DOHH2 (cell line): ENCODE results near the gene DCAF11.
A peak's percentile ranks its signal among the peaks of the same experiment; 100 is the strongest.

Source experiments
- H3F3A ChIP-seq: fragments of 200-600 bp; sonication (generic), shearing (Covaris generic); 2 replicates; pipeline ENCODE4 v1.6.0; 2016; ENCODE audit warnings: antibody characterized with exemption, mild to moderate bottlenecking; ENCODE audit not compliant: control insufficient read depth, insufficient read depth
- H3K27ac ChIP-seq: fragments of 200-600 bp; sonication (generic); 2 replicates; pipeline ENCODE4 v1.5.1; 2014; ENCODE audit warnings: low read depth, mild to moderate bottlenecking, low read length, moderate library complexity
- H3K27me3 ChIP-seq: fragments of 200-600 bp; sonication (generic); 2 replicates; pipeline ENCODE4 v1.6.1; 2014; ENCODE audit warnings: mild to moderate bottlenecking, low read length, mixed read lengths; ENCODE audit not compliant: control insufficient read depth
- H3K36me3 ChIP-seq: fragments of 200-600 bp; sonication (generic); 2 replicates; pipeline ENCODE4 v1.6.1; 2014; ENCODE audit warnings: mild to moderate bottlenecking, low read length, moderate library complexity, mixed read lengths; ENCODE audit not compliant: control insufficient read depth
- H3K4me1 ChIP-seq: fragments of 200-600 bp; sonication (generic); 2 replicates; pipeline ENCODE4 v1.6.1; 2014; ENCODE audit warnings: mild to moderate bottlenecking, low read length, mixed read lengths; ENCODE audit not compliant: control insufficient read depth
- H3K4me2 ChIP-seq: fragments of 200-600 bp; sonication (generic); 2 replicates; pipeline ENCODE4 v1.6.0; 2014; ENCODE audit warnings: mild to moderate bottlenecking, low read length, moderate library complexity
- H3K4me3 ChIP-seq: fragments of 200-600 bp; sonication (generic); 2 replicates; pipeline ENCODE4 v1.5.1; 2014; ENCODE audit warnings: mild to moderate bottlenecking, low read length, mixed read lengths
- H3K79me2 ChIP-seq: fragments of 200-600 bp; sonication (generic); 2 replicates; pipeline ENCODE4 v1.6.1; 2014; ENCODE audit warnings: mild to moderate bottlenecking, low read length, mixed read lengths; ENCODE audit not compliant: control insufficient read depth
- H3K9me2 ChIP-seq: fragments of 200-600 bp; sonication (generic); replicated peaks from 2 replicates; pipeline ENCODE4 v1.6.1; 2014; ENCODE audit warnings: mild to moderate bottlenecking, low read length, mixed read lengths; ENCODE audit not compliant: control insufficient read depth
- H3K9me3 ChIP-seq: fragments of 200-600 bp; sonication (generic); 2 replicates; pipeline ENCODE4 v1.6.1; 2014; ENCODE audit warnings: antibody characterized with exemption, low read length, mixed read lengths; ENCODE audit not compliant: control insufficient read depth, insufficient read depth
- H4K20me1 ChIP-seq: fragments of 200-600 bp; sonication (generic); 2 replicates; pipeline ENCODE4 v1.6.0; 2014; ENCODE audit warnings: low read depth, mild to moderate bottlenecking, antibody characterized with exemption, low read length, moderate library complexity; ENCODE audit not compliant: control insufficient read depth, insufficient read depth
- CTCF ChIP-seq: fragments of 200-600 bp; sonication (generic); IDR thresholded peaks from one replicate; pipeline ENCODE4 v1.5.1; 2014; ENCODE audit warnings: antibody characterized with exemption, mild to moderate bottlenecking, low read depth, low read length; ENCODE audit not compliant: poor library complexity, severe bottlenecking
- EZH2phosphoT487 ChIP-seq: fragments of 200-600 bp; sonication (generic); IDR thresholded peaks from 2 replicates; pipeline ENCODE4 v1.6.1; 2017; ENCODE audit warnings: borderline replicate concordance, mild to moderate bottlenecking, antibody characterized with exemption, low read length, moderate library complexity, mixed read lengths

DCAF11 gene

DNA sequence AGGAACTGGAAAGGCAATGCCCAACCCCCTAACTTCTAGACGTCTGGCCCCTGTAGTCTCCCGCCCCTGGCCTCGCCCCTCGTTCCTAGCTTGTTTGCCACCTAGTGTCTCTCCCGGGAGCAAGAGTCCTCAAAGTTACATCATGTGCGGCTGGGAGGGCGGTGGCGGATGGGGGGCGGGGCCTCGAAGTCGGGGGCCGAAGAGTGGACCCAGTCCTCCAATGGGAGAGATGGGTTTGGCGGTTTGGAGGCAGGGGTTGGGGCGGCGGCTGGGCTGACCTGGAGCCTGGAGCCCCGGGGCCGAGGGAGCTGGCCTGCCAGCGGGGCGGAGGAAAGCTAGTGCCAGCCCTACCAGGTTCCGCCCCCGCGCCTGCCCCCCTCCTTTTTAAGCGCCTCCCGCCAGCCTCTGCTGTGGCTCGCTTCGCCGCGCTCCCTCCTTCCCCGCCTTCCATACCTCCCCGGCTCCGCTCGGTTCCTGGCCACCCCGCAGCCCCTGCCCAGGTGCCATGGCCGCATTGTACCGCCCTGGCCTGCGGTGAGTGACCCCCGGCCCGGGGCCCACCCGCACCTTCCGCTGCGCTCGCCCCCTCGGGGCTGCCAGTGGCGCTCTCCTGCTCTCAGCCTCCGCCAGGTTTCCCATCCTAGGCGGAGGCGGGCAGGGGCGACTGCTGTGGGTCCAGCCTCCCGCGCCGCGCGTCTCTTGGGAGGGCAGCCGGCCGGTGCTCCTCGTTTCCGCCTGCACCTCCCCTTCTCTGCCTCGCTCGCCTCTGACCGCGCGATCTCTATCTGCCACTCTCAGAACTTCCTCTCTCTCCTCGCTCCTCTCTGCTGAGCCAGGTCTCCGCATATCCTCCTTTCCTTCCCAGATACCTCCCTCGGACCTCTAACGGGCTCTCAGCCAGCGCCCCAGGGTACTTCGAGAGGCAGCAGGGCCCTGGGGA lies 20.4 kb upstream of the DCAF11 start, which contains the start of gene PCK2:
PCK2 (plus strand) TSS at position 411 of the 940 bp plus-strand sequence; CDS start at position 506, 95 bp downstream.
- Histone ChIP-seq H3K4me1 (peaks cover 33% of the 10 kb centered on the region), H3K27ac (peak within 1 kb of the TSS; percentile 93), H3K4me3 (peak within 1 kb of the TSS; percentile 87), H3K4me2 (peak within 1 kb of the TSS; percentile 86), H3K9me2 (no peaks in the 10 kb centered on the region), H3K9me3 (no peaks in the 10 kb centered on the region), H3K79me2 (peaks cover 17% of the 10 kb centered on the region), H3K36me3 (peaks cover 32% of the 10 kb centered on the region), H4K20me1 (no peaks in the 10 kb centered on the region), H3F3A (peaks cover 14% of the 10 kb centered on the region), H3K27me3 (no peaks in the 10 kb centered on the region)
- TF ChIP-seq CTCF: no peak
- no peak for TF ChIP-seq EZH2phosphoT487

- Histone ChIP-seq H3F3A (peaks cover 14% of the 10 kb centered on the region), H3K4me1 (peaks cover 33% of the 10 kb centered on the region)
Measured at GRCh38 chr14:24094841-24095270, 19.7 kb upstream of the DCAF11 start.

GRCh38 chr14:24095271-24096068 lies 19.1 kb upstream of the DCAF11 start:
- TF ChIP-seq CTCF: no peak
- TF ChIP-seq EZH2phosphoT487: no peak
- H3K4me1 ChIP-seq: peaks cover 30% of the 10 kb centered on the region
- H3K9me2 ChIP-seq: no peaks in the 10 kb centered on the region
- H4K20me1 ChIP-seq: no peaks in the 10 kb centered on the region
- H3K79me2 ChIP-seq: peaks cover 17% of the 10 kb centered on the region
- peak overlapping the region; percentile 87 for H3K4me3 ChIP-seq
- peaks cover 40% of the 10 kb centered on the region for H3K36me3 ChIP-seq
- H3K27me3 ChIP-seq: no peaks in the 10 kb centered on the region
- H3K27ac ChIP-seq: peak overlapping the region; percentile 93
- peaks cover 14% of the 10 kb centered on the region for H3F3A ChIP-seq
- H3K4me2 ChIP-seq: peak overlapping the region; percentile 86
- no peaks in the 10 kb centered on the region for H3K9me3 ChIP-seq

More at GRCh38 chr14:24094841-24095270, 19.7 kb upstream of the DCAF11 start:
- Histone ChIP-seq H3K27ac (peak overlapping the region; percentile 93), H3K79me2 (peaks cover 17% of the 10 kb centered on the region), H3K36me3 (peaks cover 34% of the 10 kb centered on the region), H3K9me3 (no peaks in the 10 kb centered on the region), H3K9me2 (no peaks in the 10 kb centered on the region), H4K20me1 (no peaks in the 10 kb centered on the region), H3K4me3 (peak overlapping the region; percentile 87), H3K27me3 (no peaks in the 10 kb centered on the region), H3K4me2 (peak overlapping the region; percentile 86)
- TF ChIP-seq CTCF (no peak), EZH2phosphoT487 (no peak)
